Large intestine (tissue), 3 donors: ENCODE results near the gene ISY1. TPM values are rescaled to one million over a fixed set of nuclear protein-coding genes. Genes with fewer than 3 reads are reported as not detected.
A peak's percentile ranks its signal among the peaks of the same experiment; 100 is the strongest.
"Not testable (repeated sequence)": the region's sequence is repeated elsewhere in the genome, so short reads cannot be mapped to it uniquely, and the experiment has no call there.

Experiments used
- DNase-seq, 2 donors: peaks; one replicate each; pipeline versions ENCODE4 v3.0.0 to v3.0.0-alpha.2; 2013
- H3K27ac ChIP-seq: one replicate; pipeline ENCODE4 v1.5.1; 2013; ENCODE audit warnings: low read length
- H3K27me3 ChIP-seq: 2 replicates; pipeline ENCODE4 v1.6.1; 2013; ENCODE audit warnings: low read length; ENCODE audit not compliant: control insufficient read depth, insufficient read depth
- H3K36me3 ChIP-seq: 2 replicates; pipeline ENCODE4 v1.6.1; 2013; ENCODE audit warnings: low read length; ENCODE audit not compliant: control insufficient read depth, insufficient read depth
- H3K4me1 ChIP-seq: one replicate; pipeline ENCODE4 v1.6.1; 2013; ENCODE audit warnings: low read length; ENCODE audit not compliant: control insufficient read depth, insufficient read depth
- H3K4me3 ChIP-seq: one replicate; pipeline ENCODE4 v1.5.1; 2013; ENCODE audit warnings: low read length
- H3K9me3 ChIP-seq: one replicate; pipeline ENCODE4 v1.6.1; 2013; ENCODE audit warnings: mild to moderate bottlenecking, low read depth, low read length, moderate library complexity; ENCODE audit not compliant: control insufficient read depth
- whole genome bisulfite sequencing: methylation state at CpG from one replicate; pipeline ENCODE4 v1.1.5; 2013; ENCODE audit warnings: low lambda C conversion rate; ENCODE audit not compliant: insufficient coverage; 5-methylcytosine and 5-hydroxymethylcytosine counted together
- polyA plus RNA-seq: library from polyadenylated mRNA; unstranded; fragments of 120-200 nt; gene quantifications from one replicate; pipeline ENCODE4 v1.2.1, GENCODE V29; 2013

The ISY1 gene
- polyA plus RNA-seq, 1 donor, result 28.6 TPM

DNA sequence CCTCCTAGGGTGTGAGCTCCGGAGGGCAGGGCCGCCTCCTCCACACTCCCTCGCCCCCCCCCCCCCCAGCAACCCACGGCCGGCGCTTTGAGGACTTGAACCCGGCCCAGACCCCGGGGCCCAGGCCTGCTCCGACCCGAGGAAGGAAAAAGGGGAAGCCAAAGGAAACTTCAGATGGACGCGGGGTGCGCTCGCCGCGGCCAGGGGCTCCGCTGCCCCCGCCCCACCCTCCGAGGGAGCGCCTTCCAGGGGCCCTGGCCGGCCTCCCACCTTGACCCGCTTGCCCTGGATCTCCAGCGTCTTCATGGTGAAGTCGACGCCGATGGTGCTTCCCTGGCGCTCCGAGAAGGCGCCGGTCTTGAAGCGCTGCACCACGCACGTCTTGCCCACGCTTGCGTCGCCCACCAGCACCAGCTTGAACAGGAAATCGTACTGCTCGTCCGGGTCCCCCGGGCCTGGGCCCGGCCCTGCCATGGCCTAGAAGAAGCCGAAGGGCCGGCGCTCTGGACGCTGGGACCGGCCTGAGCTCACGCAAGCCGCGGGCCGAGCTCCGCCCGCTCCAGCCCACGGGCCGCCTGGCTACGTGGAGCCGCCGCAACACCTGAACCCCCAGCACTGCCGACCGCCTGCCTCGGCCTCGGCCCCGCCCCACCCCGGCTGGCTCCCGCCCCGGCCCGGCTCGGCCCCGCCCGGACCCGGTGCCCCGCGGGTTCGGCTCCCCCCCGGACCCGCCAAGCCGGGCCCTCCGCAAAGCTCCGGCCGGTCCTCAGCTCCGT, 39.7 kb downstream of the ISY1 start:
- WGBS, result no CpG with 5 or more reads among the region's 80 CpGs
- H3K27me3 ChIP-seq, result no peaks in the 10 kb centered on the region
- no peak for DNase-seq
- H3K4me3 ChIP-seq, result peak overlapping the region; percentile 77
- H3K4me1 ChIP-seq, result peaks cover 46% of the 10 kb centered on the region
- H3K9me3 ChIP-seq, result no peaks in the 10 kb centered on the region
- H3K27ac ChIP-seq, result peak overlapping the region; percentile 70
- H3K36me3 ChIP-seq, result peaks cover 2% of the 10 kb centered on the region

DNA sequence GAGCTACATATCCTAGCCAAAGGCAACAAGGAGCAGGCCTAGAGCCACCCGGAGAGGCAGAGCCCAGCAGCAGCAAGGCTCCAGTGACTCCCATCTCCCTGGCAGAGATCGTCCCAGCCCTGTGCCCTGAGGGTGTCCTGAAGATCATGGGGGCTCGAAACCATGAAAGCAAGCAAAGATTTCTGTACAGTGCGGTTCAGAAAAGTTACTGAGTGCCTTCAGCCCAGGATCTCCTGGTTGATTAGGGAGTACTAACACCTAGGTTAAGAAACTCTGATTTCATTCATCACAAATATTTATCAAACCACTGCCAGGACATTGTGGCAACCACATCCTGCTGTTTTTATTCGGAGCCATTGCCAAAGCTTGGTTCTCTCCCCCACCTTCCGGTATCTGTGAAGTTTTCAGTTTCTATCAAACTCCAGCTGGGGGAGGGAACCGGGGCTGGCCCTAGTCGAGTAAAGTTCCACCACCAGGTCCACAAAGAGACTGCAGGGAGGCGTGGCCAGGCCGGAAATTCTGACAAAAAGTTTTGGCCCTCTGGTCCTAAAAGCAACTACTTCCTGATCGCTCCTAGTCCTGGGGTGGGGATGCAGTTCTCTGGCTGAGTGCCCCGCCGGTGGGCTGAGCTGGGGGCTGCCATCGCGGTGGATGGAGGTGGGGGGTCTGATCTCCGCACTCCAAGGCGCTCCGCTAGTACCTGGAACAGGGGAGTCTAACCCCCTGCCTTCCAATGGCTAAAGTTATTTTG, 40.4 kb downstream of the ISY1 start:
- Histone ChIP-seq H3K4me1 (peaks cover 46% of the 10 kb centered on the region), H3K36me3 (peaks cover 2% of the 10 kb centered on the region), H3K9me3 (no peaks in the 10 kb centered on the region), H3K27me3 (no peaks in the 10 kb centered on the region), H3K4me3 (peak overlapping the region; percentile 77), H3K27ac (peak overlapping the region; percentile 70)
- DNase-seq, result peak; percentile 87 to 91
- no CpG with 5 or more reads among the region's 18 CpGs for WGBS

DNA sequence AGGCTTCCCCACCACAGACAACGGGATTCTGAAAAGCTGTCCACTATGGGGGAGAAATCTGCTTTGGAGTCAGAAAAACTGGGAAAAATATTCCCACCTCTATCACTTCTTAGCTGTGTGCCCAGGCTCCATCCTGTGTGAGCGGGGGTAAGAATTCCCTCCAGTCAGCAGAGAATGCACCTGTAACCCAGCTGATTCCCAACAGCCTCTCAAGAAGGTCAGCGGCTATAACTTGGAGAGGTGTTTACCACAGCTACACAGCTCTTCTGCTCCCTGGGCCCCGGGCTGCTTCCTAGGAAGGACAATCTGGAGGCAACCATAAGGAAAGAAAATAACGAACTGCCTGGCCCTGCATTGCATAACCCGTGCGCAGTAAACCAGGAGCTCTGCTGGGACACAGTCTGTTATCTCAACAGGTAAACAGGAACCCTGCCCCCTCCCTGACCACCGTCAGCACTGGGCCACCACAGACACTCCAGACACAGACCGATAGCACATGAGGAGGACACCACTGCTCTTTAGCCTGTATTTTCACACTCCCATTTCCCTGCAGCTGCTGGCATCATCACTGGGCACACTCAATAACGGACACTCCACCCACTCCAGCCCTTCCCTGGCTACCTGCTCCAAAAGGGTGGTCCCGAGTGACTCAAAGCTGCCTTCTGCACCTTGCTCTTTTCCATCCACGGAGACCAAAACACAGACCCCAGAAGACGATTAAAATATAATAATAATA, 41.3 kb downstream of the ISY1 start:
- 20% methylated on average over 1 of the region's 13 CpGs for WGBS
- peak; percentile 85 to 92 for DNase-seq
- Histone ChIP-seq H3K4me3 (peak overlapping the region; percentile 77), H3K4me1 (peaks cover 46% of the 10 kb centered on the region), H3K36me3 (peaks cover 4% of the 10 kb centered on the region), H3K27me3 (no peaks in the 10 kb centered on the region), H3K27ac (peak overlapping the region; percentile 70), H3K9me3 (no peaks in the 10 kb centered on the region)

DNA sequence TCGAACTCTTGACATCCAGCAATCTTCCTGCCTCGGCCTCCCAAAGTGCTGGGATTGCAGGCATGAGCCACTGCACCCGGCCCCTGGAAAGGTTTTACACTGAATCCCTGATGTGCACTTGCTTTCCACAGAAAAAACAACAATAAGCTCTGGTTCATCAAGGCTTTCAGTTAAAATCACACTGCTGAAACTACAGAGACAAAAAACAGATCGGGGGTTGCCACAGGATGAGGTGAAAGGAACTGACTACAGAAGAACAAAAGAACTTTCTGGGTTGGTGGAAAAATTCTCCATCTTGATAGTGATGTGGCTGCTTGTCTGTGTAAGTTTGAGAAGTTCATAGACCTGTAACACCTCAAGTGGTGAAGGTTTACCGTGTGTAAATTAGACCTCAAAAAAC, 42.1 kb downstream of the ISY1 start:
- Histone ChIP-seq H3K36me3 (peaks cover 8% of the 10 kb centered on the region), H3K27ac (peak overlapping the region; percentile 70), H3K4me3 (no peak overlapping the region), H3K4me1 (peaks cover 46% of the 10 kb centered on the region), H3K27me3 (no peaks in the 10 kb centered on the region), H3K9me3 (no peaks in the 10 kb centered on the region)
- 60% methylated on average over 1 of the region's 5 CpGs for WGBS
- no peak for DNase-seq

DNA sequence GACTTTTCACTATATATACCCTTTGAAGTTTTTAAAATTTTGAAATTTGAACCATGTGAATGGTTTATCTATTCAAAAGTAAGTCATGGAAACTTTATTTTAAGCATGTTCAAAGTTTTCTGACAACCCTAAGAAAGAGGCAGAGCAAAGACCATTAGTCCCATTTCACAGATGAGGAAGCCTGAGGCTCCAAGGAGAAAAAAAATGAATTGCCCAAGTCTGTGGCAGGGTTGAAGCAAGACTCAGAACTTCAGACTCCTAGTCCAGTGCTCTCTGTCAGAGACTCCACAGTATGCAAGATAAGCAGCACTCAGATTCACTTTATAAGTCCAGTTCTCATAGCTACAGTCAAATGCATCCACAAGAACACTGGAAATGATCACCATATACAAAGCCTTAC, 43.7 kb downstream of the ISY1 start:
- H3K27ac ChIP-seq, result no peak overlapping the region
- DNase-seq, result no peak

DNA sequence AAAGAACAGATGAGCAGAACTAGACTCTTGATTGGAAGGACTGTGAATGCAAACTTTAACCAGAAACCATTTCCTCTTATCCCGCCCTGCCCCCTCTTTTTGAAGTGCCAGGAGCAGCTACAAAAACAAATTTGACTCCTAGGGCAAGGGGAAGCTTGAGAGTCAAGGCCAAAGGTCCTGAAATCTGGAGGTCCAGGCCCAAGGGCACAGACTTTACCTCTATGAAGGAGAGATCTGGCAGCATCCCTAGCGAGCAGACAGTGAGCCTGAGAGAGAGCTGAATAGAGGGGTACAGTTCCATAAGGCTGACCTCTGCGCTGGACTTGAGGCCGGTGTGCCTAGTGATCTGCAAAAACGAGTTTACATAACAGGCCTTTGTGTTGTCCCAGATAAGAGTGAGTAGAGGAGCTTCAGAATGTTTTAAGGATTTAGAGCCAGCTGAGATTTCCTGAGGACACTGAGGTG, 44.3 kb downstream of the ISY1 start:
- no peak for DNase-seq
- Histone ChIP-seq H3K27ac (no peak overlapping the region), H3K4me1 (peaks cover 31% of the 10 kb centered on the region), H3K36me3 (peaks cover 8% of the 10 kb centered on the region), H3K9me3 (no peaks in the 10 kb centered on the region), H3K27me3 (no peaks in the 10 kb centered on the region), H3K4me3 (no peak overlapping the region)
- no CpG with 5 or more reads among the region's 5 CpGs for WGBS

More for the DNA sequence above, 43.7 kb downstream of the ISY1 start:
- Histone ChIP-seq H3K9me3 (no peaks in the 10 kb centered on the region), H3K27me3 (no peaks in the 10 kb centered on the region), H3K4me3 (no peak overlapping the region), H3K4me1 (peaks cover 31% of the 10 kb centered on the region), H3K36me3 (peaks cover 8% of the 10 kb centered on the region)

DNA sequence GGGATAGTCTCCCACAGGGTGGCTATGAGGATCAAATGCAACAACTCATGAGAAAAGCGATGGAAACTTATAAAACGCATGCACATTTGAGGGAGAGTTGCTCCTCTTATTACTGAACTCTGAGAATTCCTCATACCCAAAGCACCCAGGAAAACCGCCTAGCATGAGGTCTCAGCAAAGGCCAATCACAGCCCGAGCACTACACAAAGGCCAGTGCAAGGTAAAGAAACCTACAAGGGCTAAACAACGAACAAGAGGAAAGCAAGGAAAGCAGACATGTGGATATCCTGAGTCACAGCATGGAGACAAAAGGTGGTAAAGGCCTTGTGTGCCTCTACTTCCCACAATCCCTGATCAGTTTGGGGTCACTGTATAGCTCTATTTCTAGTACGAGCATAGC, 46.4 kb downstream of the ISY1 start:
- H3K4me1 ChIP-seq, result peaks cover 25% of the 10 kb centered on the region
- WGBS, result 80% methylated on average over 1 of the region's 6 CpGs
- H3K4me3 ChIP-seq, result no peak overlapping the region
- H3K36me3 ChIP-seq, result peaks cover 8% of the 10 kb centered on the region
- H3K9me3 ChIP-seq, result no peaks in the 10 kb centered on the region
- DNase-seq, result no peak
- H3K27ac ChIP-seq, result no peak overlapping the region
- no peaks in the 10 kb centered on the region for H3K27me3 ChIP-seq

DNA sequence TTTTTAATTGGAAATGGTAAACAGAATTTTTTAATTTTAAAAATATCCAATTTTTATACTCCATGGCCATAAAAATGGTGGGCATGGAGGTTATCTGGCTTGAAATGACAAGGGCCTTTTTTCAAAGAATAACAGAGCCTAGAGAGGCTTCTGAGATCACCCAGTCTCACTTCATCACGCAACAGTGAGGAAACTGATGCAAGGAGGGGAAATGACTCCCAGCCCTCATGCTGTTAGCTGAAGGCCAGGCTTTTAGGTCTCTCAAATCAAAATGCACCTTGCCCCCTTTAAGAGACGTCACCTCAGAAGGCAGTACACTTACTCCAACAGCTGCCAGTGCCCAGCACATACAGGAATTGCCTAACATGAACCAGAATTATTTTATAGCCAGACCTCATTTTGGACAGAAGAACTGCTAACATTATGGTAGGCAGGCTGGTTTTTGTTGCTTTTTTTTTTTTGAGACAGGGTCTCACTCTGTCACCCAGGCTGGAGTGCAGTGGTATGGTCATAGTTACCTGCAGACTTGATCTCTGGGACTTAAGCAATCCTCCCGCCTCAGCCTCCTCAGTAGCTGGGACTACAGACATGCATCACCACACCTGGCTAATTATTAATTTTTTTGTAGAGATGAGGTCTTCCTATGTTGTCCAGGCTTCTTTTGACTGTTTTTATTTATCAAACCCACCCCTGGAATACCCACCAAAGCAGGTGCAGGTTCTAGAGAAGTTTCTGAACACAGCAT, 48.4 kb downstream of the ISY1 start:
- 80% methylated on average over 1 of the region's 3 CpGs for WGBS
- Histone ChIP-seq H3K9me3 (no peaks in the 10 kb centered on the region), H3K27me3 (no peaks in the 10 kb centered on the region), H3K27ac (no peak overlapping the region), H3K4me3 (no peak overlapping the region), H3K4me1 (peaks cover 11% of the 10 kb centered on the region), H3K36me3 (peaks cover 11% of the 10 kb centered on the region)
- no peak for DNase-seq

DNA sequence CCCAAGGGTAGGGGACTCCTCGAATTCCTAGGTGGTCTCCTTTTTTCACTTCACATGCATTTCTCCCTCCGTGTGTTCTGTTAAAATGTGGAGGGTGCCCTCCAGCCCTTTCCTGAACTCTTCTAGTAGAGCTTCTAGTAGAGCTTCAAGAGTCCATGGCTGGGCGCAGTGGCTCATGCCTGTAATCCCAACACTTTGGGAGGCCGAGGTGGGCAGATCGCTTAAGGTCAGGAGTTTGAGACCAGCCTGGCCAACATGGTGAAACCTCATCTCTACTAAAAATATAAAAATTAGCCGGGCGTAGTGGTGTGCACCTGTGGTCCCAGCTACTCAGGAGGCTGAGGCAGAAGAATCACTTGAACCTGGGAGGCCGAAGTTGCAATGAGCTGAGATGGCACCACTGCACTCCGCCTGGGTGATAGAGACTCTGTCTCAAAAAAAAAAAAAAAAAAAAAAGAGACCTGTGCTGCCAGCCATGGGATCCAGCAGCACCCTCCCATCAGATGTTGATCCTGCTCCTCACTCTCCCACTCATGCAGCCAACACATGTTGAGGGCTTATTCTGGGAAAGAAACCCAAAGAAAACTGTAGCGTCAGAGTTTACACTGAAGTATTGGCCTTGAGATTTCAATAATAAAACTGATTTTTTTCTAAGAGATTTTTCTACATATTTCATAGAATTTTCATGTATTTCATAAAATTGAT, 49.6 kb downstream of the ISY1 start:
- not testable (repeated sequence) for H3K4me1 ChIP-seq, H3K27ac ChIP-seq, H3K4me3 ChIP-seq, DNase-seq, H3K9me3 ChIP-seq, H3K27me3 ChIP-seq
- peaks cover 19% of the 10 kb centered on the region for H3K36me3 ChIP-seq
- WGBS, result no CpG with 5 or more reads among the region's 10 CpGs
